ENCODE data around the gene MCRS1. TPM values are rescaled to one million over a fixed set of nuclear protein-coding genes. Genes with fewer than 3 reads are reported as not detected.
"Not testable (repeated sequence)": the region's sequence is repeated elsewhere in the genome, so short reads cannot be mapped to it uniquely, and the experiment has no call there.

The MCRS1 gene
- total RNA-seq, 4 donors from 2014 or later = 43.7 to 71.9 (median 56.4) TPM

GRCh38 chr12:49609875-49610154 lies 41.9 kb upstream of the MCRS1 start:
- intact Hi-C loops (cut with DNase I) = no loop called here

GRCh38 chr12:49609059-49609874 lies 41.3 kb upstream of the MCRS1 start:
- Histone ChIP-seq H3K27me3 (no peaks in the 10 kb centered on the region), H3K36me3 (no peaks in the 10 kb centered on the region), H3K4me1 (no peaks in the 10 kb centered on the region), H3K9me3 (no peaks in the 10 kb centered on the region), H3K4me3 (no peak overlapping the region), H3K27ac (replicated peaks in 1 of 4) (no peak overlapping the region)
- 100% methylated on average over 2 of the region's 2 CpGs for WGBS
- intact Hi-C loops (cut with DNase I) = no loop called here
- DNase-seq (ENCODE audit: extremely low spot score) = no peak
- no peak for TF ChIP-seq EP300 (IDR thresholded peaks at IDR 0.05)
- TF ChIP-seq, protein P1, sequence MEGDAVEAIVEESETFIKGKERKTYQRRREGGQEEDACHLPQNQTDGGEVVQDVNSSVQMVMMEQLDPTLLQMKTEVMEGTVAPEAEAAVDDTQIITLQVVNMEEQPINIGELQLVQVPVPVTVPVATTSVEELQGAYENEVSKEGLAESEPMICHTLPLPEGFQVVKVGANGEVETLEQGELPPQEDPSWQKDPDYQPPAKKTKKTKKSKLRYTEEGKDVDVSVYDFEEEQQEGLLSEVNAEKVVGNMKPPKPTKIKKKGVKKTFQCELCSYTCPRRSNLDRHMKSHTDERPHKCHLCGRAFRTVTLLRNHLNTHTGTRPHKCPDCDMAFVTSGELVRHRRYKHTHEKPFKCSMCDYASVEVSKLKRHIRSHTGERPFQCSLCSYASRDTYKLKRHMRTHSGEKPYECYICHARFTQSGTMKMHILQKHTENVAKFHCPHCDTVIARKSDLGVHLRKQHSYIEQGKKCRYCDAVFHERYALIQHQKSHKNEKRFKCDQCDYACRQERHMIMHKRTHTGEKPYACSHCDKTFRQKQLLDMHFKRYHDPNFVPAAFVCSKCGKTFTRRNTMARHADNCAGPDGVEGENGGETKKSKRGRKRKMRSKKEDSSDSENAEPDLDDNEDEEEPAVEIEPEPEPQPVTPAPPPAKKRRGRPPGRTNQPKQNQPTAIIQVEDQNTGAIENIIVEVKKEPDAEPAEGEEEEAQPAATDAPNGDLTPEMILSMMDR (IDR thresholded peaks at IDR 0.05) = no peak
- TF ChIP-seq POLR2A (IDR thresholded peaks at IDR 0.05; ENCODE audit: low read depth) = no peak
- TF ChIP-seq POLR2AphosphoS5 (IDR thresholded peaks at IDR 0.05) = no peak

More at GRCh38 chr12:49609875-49610154, 41.9 kb upstream of the MCRS1 start:
- TF ChIP-seq, protein P1 (IDR thresholded peaks at IDR 0.05) = no peak
- TF ChIP-seq EP300 (IDR thresholded peaks at IDR 0.05) (no peak), POLR2A (IDR thresholded peaks at IDR 0.05; ENCODE audit: low read depth) (no peak), POLR2AphosphoS5 (IDR thresholded peaks at IDR 0.05) (no peak)
- Histone ChIP-seq H3K27ac (replicated peaks in 1 of 4) (no peak overlapping the region), H3K27me3 (no peaks in the 10 kb centered on the region), H3K4me3 (no peak overlapping the region), H3K4me1 (no peaks in the 10 kb centered on the region), H3K9me3 (no peaks in the 10 kb centered on the region), H3K36me3 (no peaks in the 10 kb centered on the region)
- DNase-seq (ENCODE audit: extremely low spot score) = no peak
- 92% methylated on average over 1 of the region's 1 CpG for WGBS

DNA sequence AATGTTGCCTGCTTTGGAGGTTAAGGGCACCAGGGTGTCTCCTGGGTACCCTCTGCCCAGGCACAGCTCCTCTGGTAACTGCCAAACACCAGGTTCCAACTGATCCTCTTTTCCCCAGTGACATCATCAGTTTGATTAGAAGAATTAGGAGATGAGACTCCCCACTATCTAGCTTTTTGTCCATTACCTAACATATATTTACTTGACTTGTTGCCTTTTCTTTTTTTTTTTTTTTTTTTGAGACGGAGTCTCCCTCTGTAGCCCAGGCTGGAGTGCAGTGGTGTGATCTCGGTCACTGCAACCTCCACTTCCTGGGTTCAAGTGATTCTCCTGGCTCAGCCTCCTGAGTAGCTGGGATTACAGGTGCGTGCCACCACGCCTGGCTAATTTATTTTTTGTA lies 37.6 kb upstream of the MCRS1 start, which contains the start of gene FAM186B:
TSS of gene FAM186B (minus strand) at position 101 of the 400 bp plus-strand sequence. CDS start 162 bp downstream, outside the sequence.
- DNase-seq (ENCODE audit: extremely low spot score); intact Hi-C loops (cut with DNase I); H3K9me3 ChIP-seq; H3K36me3 ChIP-seq; H3K27me3 ChIP-seq; H3K4me1 ChIP-seq; H3K4me3 ChIP-seq; H3K27ac ChIP-seq (replicated peaks in 1 of 4): not testable (repeated sequence)
- WGBS = 99% methylated on average over 4 of the region's 4 CpGs

- 48% methylated on average over 5 of the region's 5 CpGs for WGBS
- no peak for TF ChIP-seq EP300 (IDR thresholded peaks at IDR 0.05)
- TF ChIP-seq, protein P1 (IDR thresholded peaks at IDR 0.05) = no peak
- TF ChIP-seq POLR2A (IDR thresholded peaks at IDR 0.05; ENCODE audit: low read depth) = no peak
- no peak for TF ChIP-seq POLR2AphosphoS5 (IDR thresholded peaks at IDR 0.05)
- Histone ChIP-seq H3K9me3 (no peaks in the 10 kb centered on the region), H3K4me3 (no peak overlapping the region), H3K27me3 (no peaks in the 10 kb centered on the region), H3K27ac (replicated peaks in 1 of 4) (no peak overlapping the region), H3K36me3 (peaks cover 0 to 8% (median 0%) of the 10 kb centered on the region in 4 donors), H3K4me1 (no peaks in the 10 kb centered on the region)
- intact Hi-C loops (cut with DNase I) = no loop called here
- no peak for DNase-seq (ENCODE audit: extremely low spot score)
Observed at GRCh38 chr12:49604856-49605255, 36.9 kb upstream of the MCRS1 start.

DNA sequence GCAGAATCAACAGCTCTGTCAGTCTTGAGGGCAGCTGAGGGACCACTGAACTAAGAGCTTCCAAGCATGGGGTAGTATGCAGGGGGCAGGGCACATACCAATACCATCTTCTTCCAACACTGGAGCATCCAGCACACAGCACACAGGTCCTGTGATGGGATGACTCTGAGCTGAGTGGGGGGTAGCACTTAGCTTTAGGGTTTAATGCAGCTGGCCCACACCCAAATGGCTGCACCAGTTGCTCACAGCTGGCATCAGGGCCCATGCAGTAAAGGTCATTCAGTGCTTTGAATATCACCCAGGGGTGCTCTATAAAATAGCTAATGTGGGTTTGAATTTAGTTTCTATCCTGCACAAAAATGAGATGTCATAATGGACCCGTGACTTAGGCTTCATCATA lies 35.8 kb upstream of the MCRS1 start:
- Histone ChIP-seq H3K9me3 (no peaks in the 10 kb centered on the region), H3K4me3 (no peak overlapping the region), H3K36me3 (peaks cover 0 to 12% (median 0%) of the 10 kb centered on the region in 4 donors), H3K4me1 (no peaks in the 10 kb centered on the region), H3K27ac (replicated peaks in 1 of 4) (no peak overlapping the region), H3K27me3 (no peaks in the 10 kb centered on the region)
- no peak for DNase-seq (ENCODE audit: extremely low spot score)
- TF ChIP-seq EP300 (IDR thresholded peaks at IDR 0.05) (no peak), POLR2A (IDR thresholded peaks at IDR 0.05; ENCODE audit: low read depth) (no peak), POLR2AphosphoS5 (IDR thresholded peaks at IDR 0.05) (no peak)
- TF ChIP-seq, protein P1 (IDR thresholded peaks at IDR 0.05) = no peak
- intact Hi-C loops (cut with DNase I) = no loop called here
- WGBS = 93% methylated on average over 1 of the region's 1 CpG
